HepG2 (cell line): ENCODE measurements around the gene CCDC88B. TPM values are rescaled to one million over a fixed set of nuclear protein-coding genes. Genes with fewer than 3 reads are reported as not detected.

Experiments used
- AKAP8 ChIP-seq: sonication (generic); formaldehyde crosslinking; IDR thresholded peaks from 2 replicates; pipeline ENCODE4 v1.5.1; 2020; ENCODE audit warnings: mild to moderate bottlenecking, missing genetic modification reagents
- ATF1 ChIP-seq: IDR thresholded peaks from 2 replicates; pipeline ENCODE4 v1.6.1; 2016; ENCODE audit warnings: mild to moderate bottlenecking, control low read depth
- CBX5 ChIP-seq: sonication (generic); formaldehyde crosslinking; IDR thresholded peaks from 2 replicates; pipeline ENCODE4 v1.4.0; 2020; ENCODE audit warnings: missing genetic modification reagents, borderline replicate concordance
- MTF1 ChIP-seq: sonication (generic); formaldehyde crosslinking; IDR thresholded peaks from 2 replicates; pipeline ENCODE4 v1.5.0; 2020; ENCODE audit warnings: missing genetic modification reagents
- NRL ChIP-seq: sonication (generic); formaldehyde crosslinking; IDR thresholded peaks from 2 replicates; pipeline ENCODE4 v1.5.0; 2020; ENCODE audit warnings: missing genetic modification reagents, mild to moderate bottlenecking, moderate library complexity, borderline replicate concordance
- PAXIP1 ChIP-seq: sonication (generic); formaldehyde crosslinking; conservative IDR thresholded peaks from 2 replicates; pipeline ENCODE4 v1.4.0; 2020; ENCODE audit warnings: mild to moderate bottlenecking, missing genetic modification reagents, moderate library complexity
- PHF21A ChIP-seq: sonication (generic); formaldehyde crosslinking; IDR thresholded peaks from 2 replicates; pipeline ENCODE4 v1.5.0; 2020; ENCODE audit warnings: mild to moderate bottlenecking, missing genetic modification reagents
- SAP130 ChIP-seq: IDR thresholded peaks from 2 replicates; pipeline ENCODE4 v1.6.1; 2016; ENCODE audit warnings: low read depth
- SNAPC2 ChIP-seq: sonication (generic); formaldehyde crosslinking; IDR thresholded peaks from 2 replicates; pipeline ENCODE4 v1.8.1; 2022; ENCODE audit warnings: mild to moderate bottlenecking, missing genetic modification reagents
- YY1 ChIP-seq: IDR thresholded peaks from 2 replicates; pipeline ENCODE4 v1.6.1; 2011; ENCODE audit warnings: low read length, low read depth, moderate library complexity, mild to moderate bottlenecking; ENCODE audit not compliant: insufficient read depth, insufficient replicate concordance
- ZBTB10 ChIP-seq: sonication (generic); formaldehyde crosslinking; IDR thresholded peaks from 2 replicates; pipeline ENCODE4 v1.4.0; 2020; ENCODE audit warnings: missing genetic modification reagents, borderline replicate concordance
- ZNF160 ChIP-seq: sonication (generic); formaldehyde crosslinking; IDR thresholded peaks from 2 replicates; pipeline ENCODE4 v1.8.0; 2022; ENCODE audit warnings: mild to moderate bottlenecking, inconsistent platforms, missing genetic modification reagents
- ZNF264 ChIP-seq: sonication (generic); formaldehyde crosslinking; IDR thresholded peaks from 2 replicates; pipeline ENCODE4 v1.4.0; 2020; ENCODE audit warnings: missing genetic modification reagents
- ZNF30 ChIP-seq: sonication (generic); formaldehyde crosslinking; IDR thresholded peaks from 2 replicates; pipeline ENCODE4 v1.5.0; 2020; ENCODE audit warnings: mild to moderate bottlenecking, missing genetic modification reagents
- ZNF607 ChIP-seq: sonication (generic); formaldehyde crosslinking; IDR thresholded peaks from 2 replicates; pipeline ENCODE4 v1.5.1; 2020; ENCODE audit warnings: missing genetic modification reagents, mild to moderate bottlenecking, borderline replicate concordance
- ZNF609 ChIP-seq: sonication (generic); formaldehyde crosslinking; IDR thresholded peaks from 2 replicates; pipeline ENCODE4 v1.4.0; 2020; ENCODE audit warnings: mild to moderate bottlenecking, missing genetic modification reagents, borderline replicate concordance
- ZNF879 ChIP-seq: sonication (generic); formaldehyde crosslinking; IDR thresholded peaks from 2 replicates; pipeline ENCODE4 v1.8.1; 2023; ENCODE audit warnings: missing genetic modification reagents
- polyA plus RNA-seq, 8 experiments: library from polyadenylated mRNA; depleted of rRNA in 3 of 8; stranded (reverse) in 7 of 8; unstranded in 1 of 8; fragments of >200 nt; fragmentation: Illumina TruSeq in 4 of 8; extraction: Trizol in 4 of 8; gene quantifications; 2 replicates each; pipeline versions ENCODE4 v1.2.1 to v1.2.3, GENCODE V29; 2011 to 2016; ENCODE audit warnings: low read depth in 4 of 8, missing spikeins in 1 of 8, mixed read lengths in 1 of 8; ENCODE audit not compliant: insufficient read depth in 1 of 8
- total RNA-seq, 5 experiments: library from RNA; depleted of rRNA; stranded (reverse); fragments of >200 nt; fragmentation: Illumina TruSeq; extraction: Trizol; gene quantifications; 2 replicates each; pipeline ENCODE4 v1.2.3, GENCODE V29; 2016; ENCODE audit warnings: low read depth in 1 of 5
- TF ChIP-seq, protein P1 (sequence below): sonication (generic); formaldehyde crosslinking; IDR thresholded peaks from 2 replicates; pipeline ENCODE4 v1.8.0; 2022; ENCODE audit warnings: missing genetic modification reagents, low read depth, mild to moderate bottlenecking, borderline replicate concordance

CCDC88B gene
- total and polyA plus RNA-seq, 2 of the 13 experiments (the other 11 are each of a cell fraction or from before 2014, with no cell fraction given): 3.6 to 4.8 TPM

DNA sequence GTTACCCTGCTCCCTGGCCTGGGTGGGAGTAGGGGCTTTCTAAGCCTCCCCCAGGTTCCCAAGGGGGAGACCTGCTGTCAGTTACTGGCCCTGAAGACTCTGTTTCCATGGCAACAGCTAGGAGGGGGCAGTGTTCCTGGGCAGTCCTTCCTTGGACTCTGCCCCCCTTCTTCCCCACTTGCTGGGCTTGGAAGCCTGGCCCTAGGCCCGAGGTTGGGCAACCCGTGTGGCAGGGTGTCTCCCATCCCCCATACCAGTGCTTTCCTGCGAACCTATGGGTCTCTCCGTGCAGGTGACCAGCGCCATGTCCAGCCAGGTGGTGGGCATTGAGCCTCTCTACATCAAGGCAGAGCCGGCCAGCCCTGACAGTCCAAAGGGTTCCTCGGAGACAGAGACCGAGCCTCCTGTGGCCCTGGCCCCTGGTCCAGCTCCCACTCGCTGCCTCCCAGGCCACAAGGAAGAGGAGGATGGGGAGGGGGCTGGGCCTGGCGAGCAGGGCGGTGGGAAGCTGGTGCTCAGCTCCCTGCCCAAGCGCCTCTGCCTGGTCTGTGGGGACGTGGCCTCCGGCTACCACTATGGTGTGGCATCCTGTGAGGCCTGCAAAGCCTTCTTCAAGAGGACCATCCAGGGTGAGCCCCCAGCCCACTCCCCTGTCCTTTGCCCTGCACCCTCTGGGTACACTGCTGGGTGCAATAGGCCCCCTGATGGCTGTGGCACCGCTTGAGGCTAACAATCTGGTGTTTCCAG is 33.0 kb upstream of the CCDC88B start (continued):
- peak; percentile 34; the same call in 1 of the 2 replicates for TF ChIP-seq ZBTB10 (CRISPR knock-in tag)
- peak; percentile 71; the same call in 1 of the 2 replicates for TF ChIP-seq PAXIP1
- TF ChIP-seq YY1: peak; percentile 27
- peak; percentile 48 for TF ChIP-seq SAP130 (CRISPR knock-in tag)
- TF ChIP-seq CBX5 (CRISPR knock-in tag): peak; percentile 31; the same call in 1 of the 2 replicates
- no peak for TF ChIP-seq MTF1
- no peak for TF ChIP-seq AKAP8 (CRISPR knock-in tag)
- peak; percentile 51; the same call in 1 of the 2 replicates for TF ChIP-seq ZNF264 (CRISPR knock-in tag)
- no peak for TF ChIP-seq ATF1
- TF ChIP-seq, protein P1, sequence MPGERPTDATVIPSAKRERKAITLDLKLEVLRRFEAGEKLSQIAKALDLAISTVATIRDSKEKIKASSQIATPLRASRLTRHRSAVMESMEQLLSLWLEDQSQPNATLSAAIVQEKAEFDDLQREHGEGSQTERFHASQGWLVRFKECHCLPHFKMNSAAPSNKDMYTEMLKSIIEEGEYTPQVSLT (CRISPR knock-in tag): no peak
- TF ChIP-seq ZNF607: no peak
- TF ChIP-seq ZNF609 (CRISPR knock-in tag): peak; percentile 49; the same call in 1 of the 2 replicates
- peak; percentile 56; the same call in 1 of the 2 replicates for TF ChIP-seq ZNF160 (CRISPR knock-in tag)
- TF ChIP-seq ZNF30 (CRISPR knock-in tag): no peak
- no peak for TF ChIP-seq SNAPC2 (CRISPR knock-in tag)
- TF ChIP-seq ZNF879 (CRISPR knock-in tag): no peak
- peak; percentile 24; the same call in 1 of the 2 replicates for TF ChIP-seq NRL (CRISPR knock-in tag)
- no peak for TF ChIP-seq PHF21A (CRISPR knock-in tag)
